Measurements from ENCODE around the gene CES3.
"Not testable (repeated sequence)": the region's sequence is repeated elsewhere in the genome, so short reads cannot be mapped to it uniquely, and the experiment has no call there.

DNA sequence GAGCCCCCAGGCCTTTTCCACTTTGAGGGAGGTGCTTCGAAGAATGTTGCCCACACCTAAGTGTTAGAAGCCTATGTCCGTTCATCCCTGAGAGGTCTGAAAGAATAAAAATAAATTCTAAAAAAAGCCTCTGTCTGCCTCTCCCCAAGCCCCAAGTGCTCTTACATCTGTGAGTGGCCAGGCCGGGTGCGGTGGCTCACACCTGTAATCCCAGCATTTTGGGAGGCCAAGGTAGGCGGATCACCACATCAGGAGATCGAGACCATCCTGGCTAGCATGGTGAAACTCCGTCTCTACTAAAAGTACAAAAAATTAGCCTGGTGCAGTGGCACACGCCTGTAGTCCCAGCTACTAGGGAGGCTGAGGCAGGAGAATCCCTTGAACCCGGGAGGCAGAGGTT, 16.1 kb upstream of the CES3 start:
- TF ChIP-seq POLR2A (IDR thresholded peaks at IDR 0.05): peak in 1 of 4 donors; percentile 14
- TF ChIP-seq EP300, POLR2AphosphoS5 (IDR thresholded peaks at IDR 0.05): not testable (repeated sequence)

Data from upper lobe of left lung (tissue), 4 donors.